GM19099 (cell line): ENCODE data around the gene LCE5A.

ENCODE experiments used
- POLR2A ChIP-seq: IDR thresholded peaks from 3 replicates; pipeline ENCODE4 v1.6.1; 2011; ENCODE audit warnings: low read depth; ENCODE audit not compliant: insufficient read length; ENCODE audit errors: extremely low read depth

Gene LCE5A, protein sequence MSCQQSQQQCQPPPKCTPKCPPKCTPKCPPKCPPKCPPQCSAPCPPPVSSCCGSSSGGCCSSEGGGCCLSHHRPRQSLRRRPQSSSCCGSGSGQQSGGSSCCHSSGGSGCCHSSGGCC

GRCh38 chr1:152510503-152510902, at the start of gene LCE5A:
Gene LCE5A, plus strand, starts transcription at chr1:152510803. Its CDS starts 732 bp downstream, at chr1:152511535.
- no peak for TF ChIP-seq POLR2A

DNA sequence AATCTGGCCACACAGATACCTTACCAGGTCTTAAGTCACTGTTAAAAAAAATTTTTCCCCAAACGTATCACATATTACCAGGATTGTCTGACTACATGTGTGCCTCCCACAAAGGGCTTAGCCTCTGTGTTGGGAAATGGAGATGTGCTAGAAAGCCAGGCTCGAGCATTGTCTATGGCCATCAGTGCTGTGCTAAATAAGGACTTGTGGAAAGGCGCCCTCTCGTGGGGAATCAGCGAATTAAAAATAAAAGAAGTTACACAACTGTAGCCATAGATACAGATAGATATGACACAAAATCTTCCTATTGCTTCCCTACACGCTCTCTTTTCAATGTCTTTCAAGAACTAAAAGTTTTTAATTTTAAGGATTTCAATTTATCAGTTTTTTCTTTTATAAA, 49.1 kb upstream of the LCE5A start:
- no peak for TF ChIP-seq POLR2A

DNA sequence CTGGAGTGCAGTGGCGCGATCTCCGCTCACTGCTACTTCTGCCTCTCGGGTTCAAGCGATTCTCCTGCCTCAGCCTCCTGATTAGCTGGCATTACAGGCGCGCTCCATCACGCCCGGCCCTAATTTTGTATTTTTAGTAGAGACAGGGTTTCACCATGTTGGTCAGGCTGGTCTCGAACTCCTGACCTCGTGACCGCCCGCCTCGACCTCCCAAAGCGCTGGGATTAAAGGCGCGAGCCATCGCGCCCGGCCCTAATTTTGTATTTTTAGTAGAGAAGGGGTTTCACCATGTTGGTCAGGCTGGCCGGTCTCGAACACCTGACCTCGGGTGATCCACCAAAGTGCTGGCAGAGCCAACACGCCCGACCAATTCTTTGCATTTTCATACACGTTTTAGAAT, 48.0 kb upstream of the LCE5A start:
- TF ChIP-seq POLR2A = no peak

- no peak for TF ChIP-seq POLR2A
Measured at GRCh38 chr1:152466217-152466616, 44.4 kb upstream of the LCE5A start.

GRCh38 chr1:152473887-152474537, 36.6 kb upstream of the LCE5A start:
- TF ChIP-seq POLR2A = no peak

DNA sequence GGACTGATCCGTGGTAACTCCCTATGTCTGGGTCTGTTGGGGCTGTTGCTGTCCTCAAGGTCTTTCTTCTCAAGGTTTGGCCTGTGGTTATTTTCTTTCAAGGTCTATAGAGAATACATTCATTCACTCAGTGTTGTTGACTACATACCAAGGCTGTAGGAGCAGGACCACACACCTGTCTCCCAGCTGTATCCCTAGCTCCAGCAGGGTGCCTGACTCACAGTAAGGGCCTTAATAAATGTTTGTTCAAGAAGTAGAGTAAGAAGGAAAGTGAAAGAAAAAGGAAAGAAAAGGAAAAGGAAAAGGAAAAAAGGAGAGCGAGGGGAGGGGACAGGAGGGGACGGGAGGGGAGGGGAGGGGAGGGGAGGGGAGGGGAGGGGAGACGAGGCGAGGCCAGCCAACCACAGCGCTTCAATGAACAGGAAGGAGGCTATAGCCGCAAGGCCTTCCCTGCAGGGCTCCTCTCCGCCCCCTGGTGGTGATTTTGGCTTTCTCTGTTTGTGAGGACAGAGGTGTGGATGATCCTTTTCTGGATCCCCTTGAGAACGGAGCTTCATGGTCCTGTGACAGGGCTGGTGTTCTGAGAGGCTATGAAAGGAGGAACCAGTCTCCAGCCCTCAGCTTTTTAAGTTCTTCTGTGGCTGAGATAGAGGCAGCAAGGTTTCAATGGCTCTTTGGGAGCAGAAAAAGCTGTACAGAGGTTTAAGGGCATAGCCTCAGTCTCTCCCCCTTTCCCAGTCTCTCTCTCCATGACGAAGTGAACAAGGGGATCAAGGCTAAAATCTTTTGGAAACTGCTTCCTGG, 30.6 kb upstream of the LCE5A start:
- TF ChIP-seq POLR2A = no peak

DNA sequence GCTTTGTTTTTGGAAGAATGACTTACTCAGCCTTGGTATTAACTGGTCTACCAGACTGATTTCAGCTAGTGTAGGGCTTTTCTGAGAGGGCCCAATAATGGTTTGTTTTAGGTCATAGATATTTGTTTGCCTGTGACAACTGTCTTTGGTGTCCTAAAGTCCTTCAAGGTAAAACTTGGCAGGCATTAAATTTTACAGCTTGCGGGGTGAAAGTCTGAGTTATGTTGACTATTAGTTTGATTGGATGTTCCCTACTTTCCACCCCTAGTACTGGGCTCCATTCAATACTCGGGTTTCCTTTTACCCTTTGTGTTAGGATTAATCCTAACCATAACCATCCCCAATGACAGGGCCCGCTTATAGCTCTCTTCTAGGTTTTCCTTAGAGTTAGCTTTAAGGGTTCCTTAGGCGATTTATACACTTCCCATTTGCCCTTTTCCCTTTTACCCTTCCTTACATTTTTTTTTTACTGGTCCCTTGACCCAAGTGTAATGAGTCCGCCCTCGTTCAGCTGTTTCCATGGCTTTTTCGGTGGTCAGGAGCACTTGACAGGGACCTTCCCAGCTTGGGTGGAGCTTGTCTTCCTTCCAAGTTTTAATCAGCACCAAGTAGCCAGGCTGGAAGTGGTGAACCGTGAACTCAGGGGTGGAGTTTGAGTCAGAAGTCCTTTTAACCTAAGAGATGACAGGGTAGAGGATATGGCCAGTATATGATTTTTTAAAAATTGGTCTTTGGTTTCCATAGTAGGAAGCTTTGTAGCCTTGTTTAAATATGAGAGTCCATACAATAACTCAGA, 28.5 kb upstream of the LCE5A start:
- no peak for TF ChIP-seq POLR2A

GRCh38 chr1:152486400-152487006, 24.1 kb upstream of the LCE5A start:
- TF ChIP-seq POLR2A = no peak

GRCh38 chr1:152487871-152488270, 22.7 kb upstream of the LCE5A start:
- no peak for TF ChIP-seq POLR2A

DNA sequence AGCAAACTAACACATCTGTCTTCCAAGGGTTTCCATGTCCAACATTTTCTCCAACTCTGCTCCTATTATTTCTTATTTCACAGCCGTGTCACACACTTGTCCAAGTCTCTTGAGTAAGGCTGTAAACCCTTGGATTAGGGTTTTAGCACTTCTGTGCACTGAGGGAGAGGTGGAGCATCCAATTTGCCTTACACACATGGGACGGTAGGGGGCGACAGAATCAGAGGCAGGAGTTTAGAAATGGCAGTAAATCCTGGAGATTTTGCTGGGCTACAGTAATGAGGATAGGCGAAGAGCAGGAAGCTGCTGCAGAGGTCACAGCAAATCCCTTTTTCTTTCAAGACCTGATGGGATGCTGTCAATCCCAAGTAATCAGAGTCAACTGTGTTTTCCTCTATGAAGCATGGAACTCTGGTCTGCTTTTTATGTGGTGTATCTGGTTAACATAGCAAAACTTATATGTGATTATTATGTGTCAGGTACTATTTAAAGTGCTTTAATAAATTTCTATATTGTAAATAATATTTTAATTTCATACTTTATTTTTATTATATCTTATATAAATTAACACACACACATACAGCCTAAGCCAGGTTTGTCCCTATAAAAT, 15.4 kb upstream of the LCE5A start:
- TF ChIP-seq POLR2A = no peak

DNA sequence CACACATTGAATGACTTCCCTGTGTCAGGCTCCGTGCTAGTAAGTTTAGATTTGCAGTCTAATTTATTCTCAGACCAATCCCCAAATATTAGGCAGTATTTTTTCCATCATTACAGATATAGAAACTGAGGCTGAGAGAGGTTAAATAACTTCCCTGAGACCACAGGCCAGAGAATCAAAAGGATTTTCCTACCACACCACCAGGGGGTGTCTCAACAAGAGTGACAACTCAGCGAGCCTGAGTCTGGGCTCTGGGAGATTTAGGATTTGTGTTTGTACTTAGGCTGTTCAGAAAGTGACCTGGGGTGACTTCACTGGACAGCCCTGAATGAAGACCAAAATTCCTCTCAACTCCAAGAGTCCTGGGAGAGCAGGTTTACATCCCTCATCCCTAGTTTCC, 13.3 kb upstream of the LCE5A start:
- TF ChIP-seq POLR2A = no peak

DNA sequence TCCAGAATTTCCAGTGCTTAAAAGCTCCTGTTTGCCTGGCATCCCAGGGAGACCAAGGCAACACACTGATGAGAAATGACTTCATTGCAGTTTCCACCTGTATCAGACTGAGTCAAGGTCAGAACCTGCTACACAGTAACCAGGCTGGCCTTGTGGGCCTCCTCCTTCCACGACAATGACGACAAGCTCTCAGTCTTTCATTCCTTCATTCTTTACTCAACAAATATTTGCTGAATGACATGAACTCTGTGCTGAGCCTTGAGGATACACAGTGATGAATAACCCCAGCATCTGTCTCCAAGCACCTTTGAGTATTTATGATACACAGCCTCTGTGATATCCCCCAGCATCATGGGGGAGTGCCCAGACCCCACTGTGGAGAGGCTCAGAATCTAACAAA, 8.9 kb upstream of the LCE5A start:
- no peak for TF ChIP-seq POLR2A

DNA sequence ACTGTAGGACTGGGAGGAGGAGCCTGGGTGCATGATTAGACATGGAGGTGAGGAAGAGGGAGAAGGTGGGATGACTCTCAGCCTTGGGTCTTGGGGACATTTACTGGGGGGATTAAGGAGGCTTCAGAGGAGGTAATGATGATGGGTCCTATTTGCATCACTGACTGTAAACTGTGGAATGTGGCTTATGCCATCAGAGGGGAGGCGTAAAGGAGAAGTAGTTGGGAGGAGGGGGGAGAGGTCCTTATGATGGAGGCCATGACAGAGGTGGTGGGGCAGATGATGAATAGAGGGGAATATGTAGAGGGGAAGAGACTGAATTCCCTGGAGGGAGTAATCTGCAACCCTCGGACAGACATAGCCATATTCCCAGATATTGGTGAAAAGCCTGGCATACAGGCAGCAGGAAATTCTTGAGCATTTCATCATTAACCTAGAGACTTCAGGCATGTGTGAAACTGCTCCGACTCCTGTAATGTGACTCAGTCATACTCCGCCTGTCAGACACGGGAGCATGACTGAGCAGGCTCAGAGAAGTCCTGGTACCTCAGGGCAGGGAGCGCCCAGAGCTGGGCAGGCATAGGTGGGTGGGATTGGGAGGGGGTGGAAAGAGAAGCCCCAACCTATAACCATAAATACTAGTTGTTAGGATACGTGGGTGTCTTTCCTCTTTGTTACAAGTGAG, 8.0 kb upstream of the LCE5A start:
- no peak for TF ChIP-seq POLR2A

DNA sequence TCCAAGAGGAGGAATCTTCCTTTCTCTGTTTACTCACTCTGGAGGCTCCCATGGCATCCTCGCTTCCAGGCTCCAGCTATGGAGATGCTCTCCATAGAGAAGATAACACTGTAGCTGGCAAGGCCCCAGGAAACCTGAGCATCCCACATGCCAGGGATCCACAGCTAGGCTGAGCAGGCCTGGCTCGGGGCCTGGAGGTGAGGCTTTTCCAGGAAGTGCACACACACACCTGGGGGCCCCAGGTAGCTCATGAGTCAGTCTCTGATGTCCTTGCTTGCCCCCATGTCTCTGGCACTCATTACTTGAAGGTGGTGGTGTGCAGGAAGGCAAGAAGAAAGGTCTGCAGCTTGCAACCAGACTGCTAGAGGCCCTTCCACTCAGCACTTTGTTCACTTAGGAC, 5.5 kb upstream of the LCE5A start:
- TF ChIP-seq POLR2A = no peak
